Sigmoid colon (tissue), 4 donors: ENCODE data around the gene CCDC177.

Source experiments
- EP300 ChIP-seq, 4 donors: sonication (generic); formaldehyde crosslinking; IDR thresholded peaks; one replicate each; pipeline ENCODE4 v1.6.1; 2017; ENCODE audit warnings: antibody characterized with exemption in 4 of 4
- POLR2A ChIP-seq, 2 donors: fragments of 450-650 bp; IDR thresholded peaks; one replicate each; pipeline ENCODE4 v1.6.1; 2016; ENCODE audit warnings: antibody characterized with exemption in 2 of 2, mild to moderate bottlenecking in 2 of 2, moderate library complexity in 2 of 2
- TF ChIP-seq, protein P1 (sequence below), 4 experiments: fragments of 450-650 bp in 3 of 4; fragments of 200-600 bp in 1 of 4; IDR thresholded peaks; one replicate each; pipeline ENCODE4 v1.5.1; 2016 to 2019; ENCODE audit warnings: antibody characterized with exemption in 4 of 4, mild to moderate bottlenecking in 3 of 4, moderate library complexity in 2 of 4

DNA sequence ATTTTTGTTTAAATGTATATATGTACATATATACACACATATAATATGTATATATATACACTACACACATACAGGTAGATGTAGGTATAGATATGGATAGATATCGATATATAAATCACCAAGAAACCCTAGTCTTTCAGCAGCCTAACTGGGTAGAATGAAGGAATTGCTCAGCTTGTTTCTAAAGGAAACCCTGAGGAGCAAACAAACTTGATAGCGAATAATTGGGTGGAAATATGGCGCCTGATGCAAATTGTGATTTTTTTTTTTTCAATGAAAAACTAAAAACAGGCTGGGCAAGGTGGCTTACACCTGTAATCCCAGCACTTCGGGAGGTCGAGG, 254 bp upstream of the CCDC177 start:
- no peak for TF ChIP-seq POLR2A (IDR thresholded peaks at IDR 0.05)
- no peak for TF ChIP-seq EP300 (IDR thresholded peaks at IDR 0.05)
- TF ChIP-seq, protein P1, sequence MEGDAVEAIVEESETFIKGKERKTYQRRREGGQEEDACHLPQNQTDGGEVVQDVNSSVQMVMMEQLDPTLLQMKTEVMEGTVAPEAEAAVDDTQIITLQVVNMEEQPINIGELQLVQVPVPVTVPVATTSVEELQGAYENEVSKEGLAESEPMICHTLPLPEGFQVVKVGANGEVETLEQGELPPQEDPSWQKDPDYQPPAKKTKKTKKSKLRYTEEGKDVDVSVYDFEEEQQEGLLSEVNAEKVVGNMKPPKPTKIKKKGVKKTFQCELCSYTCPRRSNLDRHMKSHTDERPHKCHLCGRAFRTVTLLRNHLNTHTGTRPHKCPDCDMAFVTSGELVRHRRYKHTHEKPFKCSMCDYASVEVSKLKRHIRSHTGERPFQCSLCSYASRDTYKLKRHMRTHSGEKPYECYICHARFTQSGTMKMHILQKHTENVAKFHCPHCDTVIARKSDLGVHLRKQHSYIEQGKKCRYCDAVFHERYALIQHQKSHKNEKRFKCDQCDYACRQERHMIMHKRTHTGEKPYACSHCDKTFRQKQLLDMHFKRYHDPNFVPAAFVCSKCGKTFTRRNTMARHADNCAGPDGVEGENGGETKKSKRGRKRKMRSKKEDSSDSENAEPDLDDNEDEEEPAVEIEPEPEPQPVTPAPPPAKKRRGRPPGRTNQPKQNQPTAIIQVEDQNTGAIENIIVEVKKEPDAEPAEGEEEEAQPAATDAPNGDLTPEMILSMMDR (IDR thresholded peaks at IDR 0.05), result no peak
